Stimulated activated CD4-positive, alpha-beta T cell treated with anti-CD3 and anti-CD28 coated beads, Interleukin-1b, Interleukin-23, amount 100 ng/mL, for 1 hour (primary cell): ENCODE results near the gene ZNF14.
"Not testable (repeated sequence)": the region's sequence is repeated elsewhere in the genome, so short reads cannot be mapped to it uniquely, and the experiment has no call there.

ENCODE experiments used
- DNase-seq, 2 donors: peaks; one replicate each; pipeline ENCODE4 v3.0.0-alpha.2; 2020; ENCODE audit warnings: low read depth in 2 of 2

Gene ZNF14

GRCh38 chr19:19687090-19687489 lies 45.8 kb downstream of the ZNF14 start:
- DNase-seq, result no peak

GRCh38 chr19:19686580-19686979 lies 46.3 kb downstream of the ZNF14 start:
- no peak for DNase-seq

GRCh38 chr19:19686119-19686518 lies 46.8 kb downstream of the ZNF14 start:
- DNase-seq, result not testable (repeated sequence)

- DNase-seq, result no peak
Measured at GRCh38 chr19:19679176-19680073, 53.5 kb downstream of the ZNF14 start.

GRCh38 chr19:19677579-19677978 lies 55.3 kb downstream of the ZNF14 start:
- DNase-seq, result no peak

- no peak for DNase-seq
Measured at GRCh38 chr19:19674315-19674714, 58.6 kb downstream of the ZNF14 start.

GRCh38 chr19:19672816-19673215 lies 60.1 kb downstream of the ZNF14 start:
- DNase-seq, result no peak

GRCh38 chr19:19670070-19670551 lies 62.8 kb downstream of the ZNF14 start:
- no peak for DNase-seq

- peak; percentile 84 to 88 for DNase-seq
Measured at GRCh38 chr19:19668230-19669012, 64.5 kb downstream of the ZNF14 start, which contains the start of gene ZNF101. Gene ZNF101 (plus strand): TSS chr19:19668839. CDS start chr19:19668964, 125 bp downstream.

GRCh38 chr19:19665420-19665948 lies 67.4 kb downstream of the ZNF14 start:
- DNase-seq, result not testable (repeated sequence)

- peak; percentile 76 to 86 for DNase-seq
Measured at GRCh38 chr19:19663256-19664120, 69.4 kb downstream of the ZNF14 start, which contains the start of gene ATP13A1. Gene ATP13A1 (minus strand): TSS chr19:19663676. CDS start chr19:19663666, 10 bp downstream.

- no peak for DNase-seq
Measured at GRCh38 chr19:19662871-19663255, 70.0 kb downstream of the ZNF14 start.

GRCh38 chr19:19662344-19662743 lies 70.6 kb downstream of the ZNF14 start:
- no peak for DNase-seq

GRCh38 chr19:19661675-19662251 lies 71.1 kb downstream of the ZNF14 start:
- DNase-seq, result no peak

- no peak for DNase-seq
Measured at GRCh38 chr19:19661141-19661674, 71.7 kb downstream of the ZNF14 start.
